KBM-7 (cell line): ENCODE measurements around the gene CHRNA3.
"Not testable (repeated sequence)": the region's sequence is repeated elsewhere in the genome, so short reads cannot be mapped to it uniquely, and the experiment has no call there.

ENCODE experiments used
- DNase-seq: peaks from one replicate; pipeline ENCODE4 v3.0.0-alpha.2; 2015
- in situ Hi-C: fragments of 300-500 bp; cut with MboI; formaldehyde crosslinking; loops from 2 replicates; pipeline ENCODE4 v1.14.3; 2020; ENCODE audit warnings: low sequenced_read_pairs, low pct_unique_long_range_greater_than_20kb, mixed read lengths

Gene CHRNA3

GRCh38 chr15:78570710-78571109 lies 50.1 kb downstream of the CHRNA3 start:
- peak; percentile 27 for DNase-seq
- in situ Hi-C loops = no loop called here

GRCh38 chr15:78567531-78567930 lies 53.3 kb downstream of the CHRNA3 start:
- in situ Hi-C loops = no loop called here
- DNase-seq = peak; percentile 42

- peak; percentile 69 for DNase-seq
- in situ Hi-C loops = no loop called here
These were observed 54.6 kb downstream of the CHRNA3 start for GRCh38 chr15:78565951-78566774.

GRCh38 chr15:78565097-78565950 lies 55.5 kb downstream of the CHRNA3 start, which contains the start of gene CHRNA5:
Gene CHRNA5, plus strand, starts transcription at chr15:78565520. Its CDS starts 200 bp downstream, at chr15:78565720.
- peak; percentile 94 for DNase-seq
- in situ Hi-C loops = no loop called here

- in situ Hi-C loops = no loop called here
These were observed 56.1 kb downstream of the CHRNA3 start for GRCh38 chr15:78564743-78565096.

GRCh38 chr15:78563092-78563491 lies 57.7 kb downstream of the CHRNA3 start:
- in situ Hi-C loops = no loop called here
- DNase-seq = no peak

More at GRCh38 chr15:78564743-78565096, 56.1 kb downstream of the CHRNA3 start:
- no peak for DNase-seq

GRCh38 chr15:78561490-78561889 lies 59.3 kb downstream of the CHRNA3 start:
- in situ Hi-C loops = no loop called here
- no peak for DNase-seq

GRCh38 chr15:78560201-78560600 lies 60.6 kb downstream of the CHRNA3 start:
- DNase-seq, in situ Hi-C loops: not testable (repeated sequence)

GRCh38 chr15:78552597-78552996 lies 68.2 kb downstream of the CHRNA3 start:
- DNase-seq = no peak
- in situ Hi-C loops = no loop called here

- in situ Hi-C loops = no loop called here
- DNase-seq = no peak
These were observed 68.9 kb downstream of the CHRNA3 start for GRCh38 chr15:78551902-78552301.

- DNase-seq = no peak
- in situ Hi-C loops = no loop called here
These were observed 70.0 kb downstream of the CHRNA3 start for GRCh38 chr15:78550815-78551214.

GRCh38 chr15:78550194-78550593 lies 70.6 kb downstream of the CHRNA3 start:
- no peak for DNase-seq
- in situ Hi-C loops = no loop called here
